Mucosa of stomach (tissue), 1 donor: ENCODE measurements around the gene PCDH11X.
"Not testable (repeated sequence)": the region's sequence is repeated elsewhere in the genome, so short reads cannot be mapped to it uniquely, and the experiment has no call there.

ENCODE experiments used
- H3K27me3 ChIP-seq: one replicate; pipeline ENCODE4 v1.7.0; 2013; ENCODE audit warnings: mild to moderate bottlenecking, low read length; ENCODE audit not compliant: control insufficient read depth, insufficient read depth
- H3K36me3 ChIP-seq: one replicate; pipeline ENCODE4 v1.7.0; 2013; ENCODE audit warnings: low read length; ENCODE audit not compliant: control insufficient read depth, insufficient read depth
- H3K4me1 ChIP-seq: one replicate; pipeline ENCODE4 v1.7.0; 2013; ENCODE audit warnings: mild to moderate bottlenecking, low read length; ENCODE audit not compliant: control insufficient read depth, insufficient read depth
- H3K4me3 ChIP-seq: one replicate; pipeline ENCODE4 v1.7.0; 2013; ENCODE audit warnings: low read length
- H3K9ac ChIP-seq: one replicate; pipeline ENCODE4 v1.7.0; 2013; ENCODE audit warnings: mild to moderate bottlenecking, low read length, moderate library complexity
- H3K9me3 ChIP-seq: one replicate; pipeline ENCODE4 v1.7.0; 2013; ENCODE audit warnings: mild to moderate bottlenecking, low read length, moderate library complexity; ENCODE audit not compliant: control insufficient read depth
- donor health status: Pancreatic carcinoma.

PCDH11X gene, protein sequence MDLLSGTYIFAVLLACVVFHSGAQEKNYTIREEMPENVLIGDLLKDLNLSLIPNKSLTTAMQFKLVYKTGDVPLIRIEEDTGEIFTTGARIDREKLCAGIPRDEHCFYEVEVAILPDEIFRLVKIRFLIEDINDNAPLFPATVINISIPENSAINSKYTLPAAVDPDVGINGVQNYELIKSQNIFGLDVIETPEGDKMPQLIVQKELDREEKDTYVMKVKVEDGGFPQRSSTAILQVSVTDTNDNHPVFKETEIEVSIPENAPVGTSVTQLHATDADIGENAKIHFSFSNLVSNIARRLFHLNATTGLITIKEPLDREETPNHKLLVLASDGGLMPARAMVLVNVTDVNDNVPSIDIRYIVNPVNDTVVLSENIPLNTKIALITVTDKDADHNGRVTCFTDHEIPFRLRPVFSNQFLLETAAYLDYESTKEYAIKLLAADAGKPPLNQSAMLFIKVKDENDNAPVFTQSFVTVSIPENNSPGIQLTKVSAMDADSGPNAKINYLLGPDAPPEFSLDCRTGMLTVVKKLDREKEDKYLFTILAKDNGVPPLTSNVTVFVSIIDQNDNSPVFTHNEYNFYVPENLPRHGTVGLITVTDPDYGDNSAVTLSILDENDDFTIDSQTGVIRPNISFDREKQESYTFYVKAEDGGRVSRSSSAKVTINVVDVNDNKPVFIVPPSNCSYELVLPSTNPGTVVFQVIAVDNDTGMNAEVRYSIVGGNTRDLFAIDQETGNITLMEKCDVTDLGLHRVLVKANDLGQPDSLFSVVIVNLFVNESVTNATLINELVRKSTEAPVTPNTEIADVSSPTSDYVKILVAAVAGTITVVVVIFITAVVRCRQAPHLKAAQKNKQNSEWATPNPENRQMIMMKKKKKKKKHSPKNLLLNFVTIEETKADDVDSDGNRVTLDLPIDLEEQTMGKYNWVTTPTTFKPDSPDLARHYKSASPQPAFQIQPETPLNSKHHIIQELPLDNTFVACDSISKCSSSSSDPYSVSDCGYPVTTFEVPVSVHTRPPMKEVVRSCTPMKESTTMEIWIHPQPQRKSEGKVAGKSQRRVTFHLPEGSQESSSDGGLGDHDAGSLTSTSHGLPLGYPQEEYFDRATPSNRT (N-terminal part only)

DNA sequence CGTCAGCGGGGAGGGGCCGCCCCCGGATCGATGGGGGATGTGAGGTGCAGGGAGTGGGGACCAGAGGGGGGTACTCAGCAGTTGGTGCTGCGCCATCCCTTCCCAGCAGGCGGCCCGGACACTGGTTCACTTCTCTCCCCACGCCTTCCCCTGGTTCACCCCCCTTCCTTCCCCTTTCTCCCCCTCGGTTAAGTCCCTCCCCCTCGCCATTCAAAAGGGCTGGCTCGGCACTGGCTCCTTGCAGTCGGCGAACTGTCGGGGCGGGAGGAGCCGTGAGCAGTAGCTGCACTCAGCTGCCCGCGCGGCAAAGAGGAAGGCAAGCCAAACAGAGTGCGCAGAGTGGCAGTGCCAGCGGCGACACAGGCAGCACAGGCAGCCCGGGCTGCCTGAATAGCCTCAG lies at the start of gene PCDH11X:
PCDH11X (plus strand) TSS at position 241 of the 400 bp plus-strand sequence. CDS start 56,130 bp downstream, outside the sequence.
- not testable (repeated sequence) for H3K27me3 ChIP-seq, H3K9ac ChIP-seq, H3K4me3 ChIP-seq, H3K4me1 ChIP-seq, H3K36me3 ChIP-seq, H3K9me3 ChIP-seq

DNA sequence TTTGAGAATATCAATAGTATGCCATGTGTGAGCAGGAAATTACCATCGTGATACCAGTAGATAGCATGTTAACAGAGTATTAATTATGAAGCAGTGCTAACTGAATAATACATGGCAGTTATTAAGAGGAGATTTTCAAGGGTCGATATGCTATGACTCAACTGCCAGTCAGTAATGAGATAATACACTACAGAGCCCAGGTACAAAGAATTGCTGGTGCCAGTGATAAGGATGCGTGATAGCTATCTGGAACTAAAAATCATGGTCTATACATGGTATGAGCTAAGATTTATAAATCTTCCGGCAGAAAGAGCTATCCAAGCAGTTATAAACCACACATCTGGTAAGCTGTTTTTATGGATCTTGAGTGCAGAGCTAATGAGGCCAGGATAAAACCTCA lies 31.7 kb upstream of the PCDH11X start:
- H3K4me3 ChIP-seq, H3K4me1 ChIP-seq, H3K9me3 ChIP-seq, H3K36me3 ChIP-seq, H3K27me3 ChIP-seq, H3K9ac ChIP-seq: not testable (repeated sequence)

DNA sequence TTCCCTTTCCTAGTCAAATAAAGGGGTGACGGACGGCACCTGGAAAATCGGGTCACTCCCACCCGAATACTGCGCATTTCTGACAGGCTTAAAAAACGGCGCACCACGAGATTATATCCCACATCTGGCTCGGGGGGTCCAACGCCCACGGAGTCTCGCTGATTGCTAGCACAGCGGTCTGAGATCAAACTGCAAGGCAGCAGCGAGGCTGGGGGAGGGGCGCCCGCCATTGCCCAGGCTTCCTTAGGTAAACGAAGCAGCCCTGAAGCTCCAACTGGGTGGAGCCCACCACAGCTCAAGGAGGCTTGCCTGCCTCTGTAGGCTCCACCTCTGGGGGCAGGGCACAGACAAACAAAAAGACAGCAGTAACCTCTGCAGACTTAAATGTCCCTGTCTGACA lies 26.2 kb upstream of the PCDH11X start:
- H3K4me1 ChIP-seq, H3K9me3 ChIP-seq, H3K36me3 ChIP-seq, H3K9ac ChIP-seq, H3K27me3 ChIP-seq, H3K4me3 ChIP-seq: not testable (repeated sequence)

DNA sequence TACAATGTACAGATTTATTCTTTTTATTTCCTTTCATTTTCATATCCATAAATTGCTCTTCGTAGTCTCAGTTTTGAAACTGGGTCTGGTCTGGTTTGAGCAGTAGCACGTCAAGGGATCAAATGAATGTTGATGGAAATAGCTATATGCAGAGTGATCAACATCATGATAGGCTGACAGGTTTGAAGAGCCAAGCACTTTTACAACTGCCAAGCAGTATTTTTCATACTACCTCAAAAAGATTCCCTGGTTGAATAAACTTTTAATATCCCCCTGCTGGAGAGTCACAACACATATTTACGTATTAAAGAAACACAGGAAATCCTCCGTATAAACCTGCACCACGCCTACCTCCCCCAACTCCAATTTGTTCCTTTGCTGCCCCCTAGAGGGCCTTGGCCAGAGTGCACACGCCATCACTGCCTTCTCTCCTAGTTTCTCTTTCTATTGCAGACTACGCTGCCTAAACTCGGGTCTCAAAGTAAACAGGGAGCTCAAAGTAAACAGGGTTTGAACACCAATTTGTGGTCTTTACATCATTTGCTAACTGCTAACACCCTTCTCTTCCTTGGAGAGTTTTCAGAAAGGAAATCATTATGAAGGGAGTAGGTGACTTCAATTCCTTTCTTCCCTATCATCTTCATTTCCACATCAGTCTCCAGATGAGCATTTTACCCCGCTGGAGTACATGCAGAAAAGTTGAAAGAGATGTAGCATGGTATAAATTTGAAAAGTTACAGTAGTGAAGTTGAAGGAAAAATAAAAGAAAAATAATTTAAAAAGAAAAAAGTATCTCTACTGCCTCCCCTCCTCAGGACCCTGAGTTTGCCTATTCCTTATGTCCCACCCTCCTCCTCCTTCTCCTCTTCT lies 8.3 kb upstream of the PCDH11X start:
- not testable (repeated sequence) for H3K9ac ChIP-seq, H3K9me3 ChIP-seq, H3K27me3 ChIP-seq, H3K36me3 ChIP-seq, H3K4me3 ChIP-seq, H3K4me1 ChIP-seq

DNA sequence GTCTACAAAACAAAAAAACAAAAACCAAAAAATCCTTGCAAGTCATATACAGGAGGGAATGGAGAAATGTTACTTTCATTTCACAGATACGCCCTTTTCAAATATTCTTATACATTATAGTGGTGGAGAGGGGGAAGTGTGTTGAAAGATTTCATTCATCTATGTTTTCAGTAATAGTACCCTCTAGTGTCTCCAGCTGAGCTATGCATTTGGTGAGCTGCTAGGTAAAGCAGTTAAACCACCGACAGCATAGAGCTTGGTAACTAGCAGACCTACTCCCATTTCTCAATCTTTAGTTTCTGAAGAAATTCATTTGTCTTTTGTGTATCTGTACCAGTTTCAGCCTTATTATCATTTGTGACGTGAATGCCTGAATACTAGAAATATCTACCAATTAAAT lies 5.2 kb upstream of the PCDH11X start:
- H3K4me3 ChIP-seq, H3K4me1 ChIP-seq, H3K9ac ChIP-seq, H3K36me3 ChIP-seq, H3K27me3 ChIP-seq, H3K9me3 ChIP-seq: not testable (repeated sequence)

DNA sequence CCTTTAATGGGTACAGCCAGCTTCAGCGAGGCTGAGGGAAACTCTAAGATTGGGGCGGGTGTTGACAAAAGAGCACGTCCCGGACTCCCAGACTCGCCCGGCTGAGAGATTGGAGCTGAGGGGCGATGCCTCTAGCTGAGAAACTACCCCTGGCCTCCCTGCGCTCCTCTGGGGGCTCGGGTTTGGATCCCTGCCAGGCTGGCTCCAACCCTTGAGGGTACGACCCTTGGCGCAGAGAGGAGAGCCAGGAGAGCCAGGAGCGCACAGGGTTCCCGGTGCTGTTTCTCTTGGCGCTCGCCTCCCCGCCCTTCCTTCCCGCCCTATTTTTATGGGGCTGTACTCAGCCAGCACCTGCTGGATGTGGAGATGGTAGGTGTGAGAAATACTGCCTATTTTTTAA lies 833 bp downstream of the PCDH11X start:
- H3K9ac ChIP-seq, H3K4me1 ChIP-seq, H3K9me3 ChIP-seq, H3K4me3 ChIP-seq, H3K27me3 ChIP-seq, H3K36me3 ChIP-seq: not testable (repeated sequence)

DNA sequence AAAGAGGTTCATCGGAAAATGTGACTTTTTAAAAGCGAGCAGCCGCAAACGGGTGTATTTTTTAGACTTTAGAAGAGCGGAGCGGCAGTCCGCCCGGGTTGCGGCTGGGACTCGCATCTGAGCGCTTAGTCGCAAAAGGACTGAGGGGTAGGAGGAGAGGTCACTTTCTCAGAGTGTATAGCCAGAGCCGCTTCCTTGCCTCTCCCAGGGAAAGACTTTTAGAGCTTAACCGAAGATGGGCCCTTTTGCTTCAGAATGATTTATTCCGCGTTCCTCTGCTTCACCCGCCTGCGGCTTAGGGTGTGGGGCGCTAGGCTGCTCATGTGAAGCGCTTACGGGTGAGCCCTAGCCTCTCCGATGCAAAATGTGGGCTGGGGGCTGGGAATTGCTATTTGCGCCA lies 1.5 kb downstream of the PCDH11X start:
- not testable (repeated sequence) for H3K9me3 ChIP-seq, H3K4me3 ChIP-seq, H3K36me3 ChIP-seq, H3K27me3 ChIP-seq, H3K4me1 ChIP-seq, H3K9ac ChIP-seq

DNA sequence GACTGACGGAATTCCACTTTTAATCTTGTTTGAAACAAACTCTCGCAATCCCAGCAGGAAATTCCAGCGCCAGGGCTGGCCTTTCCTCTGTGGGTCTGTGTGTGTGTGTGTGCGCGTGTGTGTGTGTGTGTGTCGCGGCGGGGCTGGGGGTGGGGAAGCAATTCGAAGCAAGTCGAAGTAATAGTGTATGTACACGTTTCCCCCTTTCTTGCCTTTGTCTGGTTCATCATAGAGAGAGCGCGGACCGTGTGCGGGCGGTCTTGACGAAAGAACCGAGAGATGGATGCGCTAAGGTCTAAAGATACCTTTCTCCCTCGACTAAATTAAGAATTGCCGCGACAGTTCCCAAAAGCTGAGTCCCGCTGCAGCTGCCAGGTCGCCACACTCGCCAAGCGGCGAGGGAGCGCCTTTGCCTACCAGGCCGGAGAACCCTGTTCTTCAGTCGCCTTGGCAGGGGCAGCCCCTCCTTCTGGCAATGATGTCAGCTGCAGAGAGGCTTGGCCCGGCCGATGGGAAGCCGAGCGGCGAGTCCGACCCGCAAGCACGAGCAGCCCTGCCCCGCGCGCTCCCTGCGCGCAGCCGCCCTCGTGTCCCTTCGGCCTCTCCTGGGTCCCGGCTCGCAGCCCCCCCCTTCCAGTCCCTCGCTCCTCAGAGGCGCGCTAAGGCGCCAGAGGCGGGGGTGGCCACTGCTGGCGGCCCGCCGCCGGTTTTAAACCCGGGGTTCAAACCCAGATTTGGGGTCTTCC lies 2.6 kb downstream of the PCDH11X start:
- H3K9ac ChIP-seq, H3K36me3 ChIP-seq, H3K9me3 ChIP-seq, H3K4me3 ChIP-seq, H3K27me3 ChIP-seq, H3K4me1 ChIP-seq: not testable (repeated sequence)

DNA sequence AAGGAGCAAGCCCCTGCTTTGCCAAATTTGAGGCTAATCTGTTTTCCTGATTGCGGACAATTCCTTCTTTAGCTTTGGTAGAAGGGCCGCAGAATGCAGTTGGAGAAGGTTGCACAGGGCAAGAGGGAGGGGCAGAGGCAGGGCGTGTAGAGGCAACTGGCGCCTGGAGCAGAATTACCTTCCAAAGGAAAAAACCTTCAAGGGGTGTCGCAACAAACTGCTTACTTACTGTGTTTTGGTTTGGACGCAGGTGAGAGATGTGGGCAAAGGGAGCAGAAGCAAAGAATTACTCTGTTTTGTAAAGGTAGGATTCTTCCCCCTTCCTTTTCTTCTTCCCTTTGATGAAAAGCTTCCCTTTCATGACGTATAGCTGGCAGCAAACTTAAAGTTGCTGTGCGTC lies 3.6 kb downstream of the PCDH11X start:
- not testable (repeated sequence) for H3K9me3 ChIP-seq, H3K4me3 ChIP-seq, H3K9ac ChIP-seq, H3K27me3 ChIP-seq, H3K4me1 ChIP-seq, H3K36me3 ChIP-seq

DNA sequence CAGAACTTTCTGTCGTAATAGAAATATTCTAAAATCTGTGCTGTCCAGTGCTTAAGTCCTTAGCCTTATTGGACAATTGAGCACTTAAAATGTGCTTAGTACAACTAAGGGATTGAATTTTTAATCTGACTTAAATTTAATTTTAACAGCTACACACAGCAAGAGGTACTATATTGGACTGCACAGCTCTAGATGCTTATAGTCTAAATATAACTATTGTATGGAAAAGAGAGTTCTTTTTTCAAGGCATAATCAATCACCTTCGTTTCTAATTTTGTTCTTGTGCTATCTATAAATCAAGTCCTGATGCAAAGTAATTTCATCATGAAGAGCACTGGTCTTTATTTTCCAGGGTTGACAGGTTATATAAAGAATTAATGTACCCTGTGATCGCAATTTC lies 38.4 kb downstream of the PCDH11X start:
- H3K4me3 ChIP-seq, H3K27me3 ChIP-seq, H3K9me3 ChIP-seq, H3K4me1 ChIP-seq, H3K36me3 ChIP-seq, H3K9ac ChIP-seq: not testable (repeated sequence)

DNA sequence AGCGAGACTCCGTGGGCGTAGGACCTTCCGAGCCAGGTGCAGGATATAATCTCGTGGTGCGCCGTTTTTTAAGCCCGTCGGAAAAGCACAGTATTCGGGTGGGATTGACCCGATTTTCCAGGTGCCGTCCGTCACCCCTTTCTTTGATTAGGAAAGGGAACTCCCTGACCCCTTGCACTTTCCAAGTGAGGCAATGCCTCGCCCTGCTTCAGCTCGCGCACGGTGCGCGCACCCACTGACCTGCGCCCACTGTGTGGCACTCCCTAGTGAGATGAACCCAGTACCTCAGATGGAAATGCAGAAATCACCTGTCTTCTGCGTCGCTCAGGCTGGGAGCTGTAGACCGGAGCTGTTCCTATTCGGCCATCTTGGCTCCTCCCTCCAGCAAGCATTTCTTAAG lies 46.1 kb downstream of the PCDH11X start:
- H3K9me3 ChIP-seq, H3K36me3 ChIP-seq, H3K27me3 ChIP-seq, H3K4me1 ChIP-seq, H3K4me3 ChIP-seq, H3K9ac ChIP-seq: not testable (repeated sequence)
